GM21529 (cell line): ENCODE results near the gene RIBC2.
"Not testable (repeated sequence)": the region's sequence is repeated elsewhere in the genome, so short reads cannot be mapped to it uniquely, and the experiment has no call there.

Source experiments
- ATAC-seq: cut with Tn5 transposase; IDR thresholded peaks from one replicate; pipeline ENCODE4 v1.9.1; 2021; ENCODE audit not compliant: unreplicated experiment

Gene RIBC2

GRCh38 chr22:45448431-45448830 is 34.9 kb downstream of the RIBC2 start:
- ATAC-seq = no peak

- not testable (repeated sequence) for ATAC-seq
Measured at GRCh38 chr22:45449442-45449841, 35.9 kb downstream of the RIBC2 start.

DNA sequence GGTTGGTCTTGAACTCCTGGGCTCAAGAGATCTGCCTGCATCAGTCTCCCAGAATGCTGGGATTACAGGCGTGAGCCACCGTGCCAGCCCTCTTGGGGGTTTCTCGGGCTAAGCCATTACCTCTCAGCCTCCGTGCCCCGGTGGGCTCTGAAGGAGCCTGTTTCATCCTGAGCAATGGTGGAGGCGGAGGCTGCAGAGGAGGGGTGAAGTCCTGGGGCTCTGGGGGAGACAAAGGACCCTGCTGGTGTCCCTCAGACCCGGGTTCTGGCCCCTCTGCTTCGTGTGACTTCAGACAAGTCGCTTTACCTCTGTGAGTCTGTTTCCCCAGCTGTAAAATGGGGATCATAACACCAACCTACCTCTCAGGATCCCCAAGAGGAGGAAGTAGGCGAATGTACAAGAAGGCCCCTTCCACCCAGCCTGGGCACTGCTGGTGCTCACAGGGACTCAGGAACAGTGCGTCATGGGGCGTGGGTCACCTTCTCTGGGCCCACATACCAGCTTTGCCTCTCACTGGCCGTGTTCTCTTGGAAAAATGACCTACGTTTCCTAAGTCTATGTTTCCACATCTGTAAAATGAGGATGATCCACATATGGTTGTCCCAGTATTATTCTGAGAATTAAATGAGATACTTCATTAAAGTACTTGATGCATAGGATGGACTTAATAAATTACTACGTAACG is 36.8 kb downstream of the RIBC2 start:
- no peak for ATAC-seq

- no peak for ATAC-seq
Measured at GRCh38 chr22:45450921-45451651, 37.6 kb downstream of the RIBC2 start.

GRCh38 chr22:45451972-45452371 is 38.5 kb downstream of the RIBC2 start:
- ATAC-seq = no peak

- ATAC-seq = no peak
Measured at GRCh38 chr22:45452565-45453379, 39.3 kb downstream of the RIBC2 start.

- no peak for ATAC-seq
Measured at GRCh38 chr22:45453764-45454163, 40.3 kb downstream of the RIBC2 start.

- ATAC-seq = no peak
Measured at GRCh38 chr22:45454275-45454674, 40.8 kb downstream of the RIBC2 start.

DNA sequence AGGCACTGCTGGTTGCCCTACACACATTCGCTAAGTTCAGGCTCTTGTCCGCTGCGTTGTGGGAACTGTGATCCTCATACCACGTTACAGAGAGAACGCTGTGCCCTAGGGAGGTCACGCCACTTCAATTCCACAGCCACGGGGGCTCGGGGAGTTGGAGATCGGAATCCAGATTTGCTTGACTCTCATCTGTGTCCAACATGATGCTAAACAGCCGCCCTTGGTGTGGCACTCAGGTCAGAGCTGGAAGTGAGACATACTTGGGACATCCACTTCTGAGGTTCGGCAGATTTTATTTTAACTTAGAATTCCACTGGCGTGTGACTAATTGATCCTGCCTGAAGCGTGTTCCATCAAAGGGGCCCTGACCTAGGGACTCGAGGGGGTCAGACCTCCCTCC is 41.7 kb downstream of the RIBC2 start:
- no peak for ATAC-seq

DNA sequence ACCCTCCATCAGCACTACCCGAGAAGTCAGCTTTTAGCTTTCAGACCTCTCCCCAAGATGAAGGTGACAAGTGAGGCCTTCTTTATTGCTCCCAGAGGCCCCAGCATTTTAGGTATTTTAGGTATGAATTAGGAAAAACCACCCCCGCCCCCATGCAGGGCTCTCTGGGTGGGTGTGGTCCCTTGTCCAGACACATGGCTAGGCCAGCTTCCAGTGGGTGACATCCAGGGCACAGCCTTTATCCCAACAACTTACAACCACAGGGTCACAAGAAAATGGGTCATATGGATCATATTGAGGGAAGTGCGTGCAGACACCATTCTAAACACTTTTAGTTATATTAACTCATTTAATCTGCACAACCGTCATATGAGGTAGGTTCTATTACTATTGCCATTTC is 42.1 kb downstream of the RIBC2 start:
- no peak for ATAC-seq

- no peak for ATAC-seq
Measured at GRCh38 chr22:45456811-45457210, 43.3 kb downstream of the RIBC2 start.

DNA sequence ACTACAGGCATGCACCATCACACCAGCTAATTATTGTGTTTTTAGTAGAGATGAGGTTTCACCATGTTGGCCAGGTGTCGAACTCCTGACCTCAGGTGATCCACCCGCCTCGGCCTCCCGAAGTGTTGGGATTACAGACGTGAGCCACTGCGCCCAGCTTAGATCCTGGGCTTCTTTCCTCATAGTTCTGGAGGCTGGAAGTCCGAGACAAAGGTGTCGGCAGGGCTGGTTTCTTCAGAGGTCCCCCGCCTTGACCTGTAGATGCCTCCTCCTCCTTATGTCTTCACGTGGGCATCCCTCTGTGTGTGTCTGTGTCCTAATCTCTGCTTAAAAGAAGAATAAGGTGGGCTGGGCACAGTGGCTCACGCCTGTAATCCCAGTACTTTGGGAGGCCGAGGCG is 45.0 kb downstream of the RIBC2 start:
- no peak for ATAC-seq

DNA sequence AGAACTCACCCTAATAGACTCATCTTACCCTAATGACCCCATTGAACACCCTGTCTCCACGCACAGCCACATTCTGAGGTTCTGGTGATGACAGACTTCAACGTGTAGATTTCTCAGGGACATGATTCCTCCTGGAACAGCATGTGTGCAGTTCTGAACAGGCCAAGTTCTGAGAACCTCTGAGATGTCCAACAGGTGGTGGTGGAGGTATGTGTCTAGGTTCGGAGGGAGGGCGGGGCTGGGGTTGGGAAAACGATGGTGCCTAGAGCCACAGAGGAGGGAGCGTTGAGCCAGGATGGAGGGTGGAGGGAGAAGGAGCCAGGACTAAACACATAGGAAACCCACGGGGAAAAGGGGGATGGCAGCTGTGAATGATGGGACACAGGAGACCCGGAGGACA is 45.7 kb downstream of the RIBC2 start:
- no peak for ATAC-seq

DNA sequence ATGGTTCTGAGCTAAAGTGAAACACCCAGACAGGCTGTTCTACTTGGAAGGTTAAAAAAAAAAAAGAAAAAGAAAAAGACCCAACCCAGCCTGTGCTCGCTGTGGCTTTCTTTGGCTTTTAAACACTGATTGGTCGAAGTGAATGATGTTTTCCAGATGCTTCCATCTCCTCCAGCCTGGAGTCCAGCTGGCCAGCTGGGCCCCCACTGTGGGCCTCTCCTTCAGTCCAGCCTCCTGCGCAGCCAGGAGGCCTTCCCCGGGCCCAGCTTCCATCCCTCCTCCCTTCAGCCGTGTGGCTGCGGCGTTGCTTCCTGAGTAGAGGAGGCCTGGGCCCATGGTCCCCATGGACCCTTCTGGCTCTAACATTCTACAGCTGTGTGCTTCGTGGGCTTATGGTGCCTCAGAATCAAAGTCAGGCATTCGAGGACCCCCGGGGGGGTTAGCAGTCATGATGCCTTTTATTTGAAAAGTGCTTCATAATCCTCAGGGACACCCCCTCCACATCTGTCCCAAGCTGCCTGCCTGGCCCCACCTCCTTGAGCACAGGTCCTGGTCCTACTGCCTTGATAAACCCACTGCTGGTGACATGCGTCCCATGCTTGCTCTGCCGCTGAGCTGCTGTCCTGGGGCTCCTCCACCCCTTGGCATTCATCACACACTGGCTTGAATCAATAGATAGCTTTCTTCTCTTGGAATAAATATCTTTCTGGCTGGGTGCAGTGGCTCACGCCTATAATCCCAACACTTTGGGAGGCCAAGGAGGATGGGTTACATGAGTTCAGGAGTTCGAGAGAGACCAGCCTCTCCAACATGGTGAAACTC is 47.0 kb downstream of the RIBC2 start:
- ATAC-seq = no peak

GRCh38 chr22:45462034-45462655 is 48.7 kb downstream of the RIBC2 start:
- ATAC-seq = no peak

DNA sequence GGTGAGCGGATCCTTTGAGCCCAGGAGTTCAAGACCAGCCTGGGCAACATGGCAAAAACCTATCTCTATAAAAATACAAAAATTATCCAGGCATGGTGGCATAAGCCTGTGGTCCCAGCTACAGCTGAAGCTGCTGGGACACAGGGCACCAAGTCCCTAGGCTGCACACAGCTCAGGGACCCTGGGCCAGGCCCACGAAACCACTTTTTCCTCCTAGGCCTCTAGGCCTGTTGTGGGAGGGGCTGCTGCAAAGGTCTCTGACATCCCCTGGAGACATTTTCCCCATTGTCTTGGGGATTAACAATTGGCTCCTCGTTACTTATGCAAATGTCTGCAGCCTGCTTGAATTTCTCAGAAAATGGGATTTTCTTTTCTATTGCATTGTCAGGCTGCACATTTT is 50.2 kb downstream of the RIBC2 start:
- not testable (repeated sequence) for ATAC-seq

GRCh38 chr22:45465633-45466032 is 52.1 kb downstream of the RIBC2 start:
- ATAC-seq = no peak

DNA sequence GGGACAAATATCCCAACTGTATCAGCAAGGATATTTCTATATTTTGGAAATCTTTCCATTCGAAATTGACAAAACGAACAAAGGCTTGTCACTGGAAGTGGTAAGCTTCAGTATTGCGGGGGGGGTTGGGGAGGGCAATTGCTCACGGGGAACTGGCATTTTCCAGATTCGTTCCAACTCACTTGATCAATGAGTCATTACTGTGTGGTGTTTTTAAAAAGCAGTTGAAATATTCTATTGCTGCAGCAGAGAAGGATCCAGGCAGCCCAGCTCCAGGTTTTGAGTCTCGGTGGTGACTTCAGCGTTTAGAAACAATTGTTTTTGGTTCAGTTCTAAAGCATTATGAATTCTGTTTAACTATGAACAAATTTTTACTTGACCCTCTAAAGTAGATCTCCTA is 55.4 kb downstream of the RIBC2 start:
- ATAC-seq = no peak

DNA sequence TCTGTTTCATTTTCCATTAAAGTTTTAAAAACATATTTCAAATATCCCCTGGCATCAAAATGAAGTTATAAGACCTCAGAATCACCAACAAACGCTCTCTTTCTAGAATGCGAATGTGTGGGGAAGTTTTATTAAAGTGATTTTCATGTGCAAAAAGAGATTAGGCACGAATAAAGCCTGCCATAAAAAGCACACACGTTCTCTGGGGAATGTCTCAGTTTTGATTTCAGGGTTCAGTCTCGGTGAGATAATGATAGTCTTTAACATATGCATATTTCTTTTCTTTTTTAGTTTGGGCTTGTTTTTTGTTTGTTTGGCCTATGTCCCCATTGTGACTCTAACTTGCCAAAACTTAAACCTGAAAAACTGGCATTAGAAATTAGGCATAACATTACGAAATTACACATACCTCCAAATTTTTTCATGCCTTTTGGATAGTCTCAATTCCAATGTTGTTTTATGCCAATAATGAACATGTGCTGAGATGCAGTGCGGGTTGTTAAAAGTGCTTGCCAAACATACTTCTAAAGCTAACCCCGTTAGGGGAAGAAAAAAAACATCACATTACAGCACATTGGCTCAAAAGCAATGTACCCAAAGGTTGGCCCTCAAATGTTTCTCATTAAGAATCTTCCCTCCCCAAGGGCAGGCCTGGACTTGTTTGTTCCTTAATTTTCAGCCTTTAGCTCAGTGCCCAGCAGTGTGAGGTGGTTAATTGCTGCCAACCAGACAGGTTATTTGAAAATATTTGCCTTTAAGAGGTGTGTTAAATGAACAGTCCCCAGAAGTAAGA is 56.0 kb downstream of the RIBC2 start:
- no peak for ATAC-seq

- ATAC-seq = no peak
Measured at GRCh38 chr22:45470871-45471270, 57.4 kb downstream of the RIBC2 start.
